WTC11 (cell line): Measurements from ENCODE around the gene TMEM259. TPM values are rescaled to one million over a fixed set of nuclear protein-coding genes. Genes with fewer than 3 reads are reported as not detected.

Experiments
- ATAC-seq: fragments of 200-7000 bp; cut with Tn5 transposase; 2 replicates; pipeline ENCODE4 v1.10.0; 2021; ENCODE audit warnings: mild to moderate bottlenecking, moderate library complexity
- CTCF ChIA-PET: fragments of 300-600 bp; sonication (Branson Sonifier 250); formaldehyde crosslinking; loops from one replicate; lab custom pipeline; 2021; ENCODE audit warnings: antibody characterized with exemption; lab: Charles Lee
- POLR2A ChIA-PET: fragments of 350-600 bp; sonication (Branson Sonifier 250); formaldehyde crosslinking; loops from one replicate; lab custom pipeline; 2021; ENCODE audit warnings: antibody characterized with exemption; lab: Charles Lee
- DNase-seq: peaks from one replicate; pipeline ENCODE4 v3.0.0; 2021; ENCODE audit warnings: low spot score
- H3K27ac Mint-ChIP-seq: 2 replicates; pipeline ENCODE4 v1.8.0; 2021; ENCODE audit warnings: mixed read lengths
- H3K27me3 Mint-ChIP-seq: 2 replicates; pipeline ENCODE4 v1.8.0; 2021; ENCODE audit warnings: low read depth, mild to moderate bottlenecking, moderate library complexity, mixed read lengths
- H3K36me3 Mint-ChIP-seq: 2 replicates; pipeline ENCODE4 v1.8.0; 2021; ENCODE audit warnings: mixed read lengths
- H3K4me1 Mint-ChIP-seq: 2 replicates; pipeline ENCODE4 v1.8.0; 2022; ENCODE audit warnings: mixed read lengths
- H3K4me3 Mint-ChIP-seq: 2 replicates; pipeline ENCODE4 v1.8.0; 2021; ENCODE audit warnings: mild to moderate bottlenecking, moderate library complexity, mixed read lengths
- H3K9me3 Mint-ChIP-seq: 2 replicates; pipeline ENCODE4 v1.8.0; 2021; ENCODE audit warnings: mixed read lengths
- CBFB ChIP-seq: sonication (generic); formaldehyde crosslinking; IDR thresholded peaks from 2 replicates; pipeline ENCODE4 v1.8.1; 2022; ENCODE audit warnings: mild to moderate bottlenecking, low read depth, missing genetic modification reagents
- CREB1 ChIP-seq: sonication (generic); formaldehyde crosslinking; IDR thresholded peaks from 2 replicates; pipeline ENCODE4 v1.8.0; 2023; ENCODE audit warnings: mild to moderate bottlenecking, missing genetic modification reagents
- HMGXB4 ChIP-seq: sonication (generic); formaldehyde crosslinking; IDR thresholded peaks from 2 replicates; pipeline ENCODE4 v1.8.1; 2023; ENCODE audit warnings: mild to moderate bottlenecking, moderate library complexity, missing genetic modification reagents
- MAX ChIP-seq: sonication (generic); formaldehyde crosslinking; IDR thresholded peaks from 2 replicates; pipeline ENCODE4 v1.8.0; 2022; ENCODE audit warnings: mild to moderate bottlenecking, missing genetic modification reagents
- MYBL2 ChIP-seq: sonication (generic); formaldehyde crosslinking; IDR thresholded peaks from 2 replicates; pipeline ENCODE4 v1.8.1; 2023; ENCODE audit warnings: mild to moderate bottlenecking, moderate library complexity, missing genetic modification reagents
- NFE2L1 ChIP-seq: sonication (generic); formaldehyde crosslinking; IDR thresholded peaks from 2 replicates; pipeline ENCODE4 v1.8.1; 2023; ENCODE audit warnings: missing genetic modification reagents
- PRDM15 ChIP-seq: sonication (generic); formaldehyde crosslinking; IDR thresholded peaks from 2 replicates; pipeline ENCODE4 v1.8.0; 2022; ENCODE audit warnings: missing genetic modification reagents
- SP1 ChIP-seq: sonication (generic); formaldehyde crosslinking; conservative IDR thresholded peaks from 2 replicates; pipeline ENCODE4 v1.8.1; 2022; ENCODE audit warnings: missing genetic modification reagents
- TEAD1 ChIP-seq: sonication (generic); formaldehyde crosslinking; IDR thresholded peaks from 2 replicates; pipeline ENCODE4 v1.8.0; 2022; ENCODE audit warnings: mild to moderate bottlenecking, missing genetic modification reagents
- total RNA-seq: library from RNA; stranded (reverse); gene quantifications from 3 replicates; pipeline ENCODE4 v1.2.3, GENCODE V29; 2021
- TF ChIP-seq, protein P1 (sequence below): sonication (generic); formaldehyde crosslinking; IDR thresholded peaks from 2 replicates; pipeline ENCODE4 v1.8.1; 2023; ENCODE audit warnings: mild to moderate bottlenecking, missing genetic modification reagents, borderline replicate concordance
- TF ChIP-seq, protein P2 (sequence below): fragments of 250-450 bp; sonication (Bioruptor Pico); IDR thresholded peaks from 2 replicates; pipeline ENCODE4 v1.9.0; 2021; ENCODE audit warnings: mild to moderate bottlenecking

The TMEM259 gene
- total RNA-seq, 1 experiment from 2014 or later: 202 TPM

DNA sequence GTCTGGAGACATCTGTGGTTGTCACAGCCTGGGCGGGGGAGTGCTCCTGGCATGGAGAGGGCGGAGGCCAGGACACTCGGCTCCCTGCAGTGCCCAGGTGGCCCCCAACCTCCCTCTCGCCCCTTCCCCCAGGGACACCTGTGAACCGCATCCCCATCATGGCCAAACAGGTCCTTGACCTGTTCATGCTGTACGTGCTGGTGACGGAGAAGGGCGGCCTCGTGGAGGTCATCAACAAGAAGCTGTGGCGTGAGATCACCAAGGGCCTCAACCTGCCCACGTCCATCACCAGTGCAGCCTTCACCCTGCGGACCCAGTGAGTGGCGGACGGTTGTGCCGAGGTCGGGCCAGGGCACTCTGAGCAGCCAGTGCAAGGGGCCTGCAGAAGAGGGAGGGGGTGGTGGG is 56.8 kb downstream of the TMEM259 start (continued):
- TF ChIP-seq, protein P1, sequence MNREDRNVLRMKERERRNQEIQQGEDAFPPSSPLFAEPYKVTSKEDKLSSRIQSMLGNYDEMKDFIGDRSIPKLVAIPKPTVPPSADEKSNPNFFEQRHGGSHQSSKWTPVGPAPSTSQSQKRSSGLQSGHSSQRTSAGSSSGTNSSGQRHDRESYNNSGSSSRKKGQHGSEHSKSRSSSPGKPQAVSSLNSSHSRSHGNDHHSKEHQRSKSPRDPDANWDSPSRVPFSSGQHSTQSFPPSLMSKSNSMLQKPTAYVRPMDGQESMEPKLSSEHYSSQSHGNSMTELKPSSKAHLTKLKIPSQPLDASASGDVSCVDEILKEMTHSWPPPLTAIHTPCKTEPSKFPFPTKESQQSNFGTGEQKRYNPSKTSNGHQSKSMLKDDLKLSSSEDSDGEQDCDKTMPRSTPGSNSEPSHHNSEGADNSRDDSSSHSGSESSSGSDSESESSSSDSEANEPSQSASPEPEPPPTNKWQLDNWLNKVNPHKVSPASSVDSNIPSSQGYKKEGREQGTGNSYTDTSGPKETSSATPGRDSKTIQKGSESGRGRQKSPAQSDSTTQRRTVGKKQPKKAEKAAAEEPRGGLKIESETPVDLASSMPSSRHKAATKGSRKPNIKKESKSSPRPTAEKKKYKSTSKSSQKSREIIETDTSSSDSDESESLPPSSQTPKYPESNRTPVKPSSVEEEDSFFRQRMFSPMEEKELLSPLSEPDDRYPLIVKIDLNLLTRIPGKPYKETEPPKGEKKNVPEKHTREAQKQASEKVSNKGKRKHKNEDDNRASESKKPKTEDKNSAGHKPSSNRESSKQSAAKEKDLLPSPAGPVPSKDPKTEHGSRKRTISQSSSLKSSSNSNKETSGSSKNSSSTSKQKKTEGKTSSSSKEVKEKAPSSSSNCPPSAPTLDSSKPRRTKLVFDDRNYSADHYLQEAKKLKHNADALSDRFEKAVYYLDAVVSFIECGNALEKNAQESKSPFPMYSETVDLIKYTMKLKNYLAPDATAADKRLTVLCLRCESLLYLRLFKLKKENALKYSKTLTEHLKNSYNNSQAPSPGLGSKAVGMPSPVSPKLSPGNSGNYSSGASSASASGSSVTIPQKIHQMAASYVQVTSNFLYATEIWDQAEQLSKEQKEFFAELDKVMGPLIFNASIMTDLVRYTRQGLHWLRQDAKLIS (CRISPR knock-in tag): no peak
- TF ChIP-seq MAX (CRISPR knock-in tag) (no peak), CBFB (CRISPR knock-in tag) (no peak)
- TF ChIP-seq, protein P2, sequence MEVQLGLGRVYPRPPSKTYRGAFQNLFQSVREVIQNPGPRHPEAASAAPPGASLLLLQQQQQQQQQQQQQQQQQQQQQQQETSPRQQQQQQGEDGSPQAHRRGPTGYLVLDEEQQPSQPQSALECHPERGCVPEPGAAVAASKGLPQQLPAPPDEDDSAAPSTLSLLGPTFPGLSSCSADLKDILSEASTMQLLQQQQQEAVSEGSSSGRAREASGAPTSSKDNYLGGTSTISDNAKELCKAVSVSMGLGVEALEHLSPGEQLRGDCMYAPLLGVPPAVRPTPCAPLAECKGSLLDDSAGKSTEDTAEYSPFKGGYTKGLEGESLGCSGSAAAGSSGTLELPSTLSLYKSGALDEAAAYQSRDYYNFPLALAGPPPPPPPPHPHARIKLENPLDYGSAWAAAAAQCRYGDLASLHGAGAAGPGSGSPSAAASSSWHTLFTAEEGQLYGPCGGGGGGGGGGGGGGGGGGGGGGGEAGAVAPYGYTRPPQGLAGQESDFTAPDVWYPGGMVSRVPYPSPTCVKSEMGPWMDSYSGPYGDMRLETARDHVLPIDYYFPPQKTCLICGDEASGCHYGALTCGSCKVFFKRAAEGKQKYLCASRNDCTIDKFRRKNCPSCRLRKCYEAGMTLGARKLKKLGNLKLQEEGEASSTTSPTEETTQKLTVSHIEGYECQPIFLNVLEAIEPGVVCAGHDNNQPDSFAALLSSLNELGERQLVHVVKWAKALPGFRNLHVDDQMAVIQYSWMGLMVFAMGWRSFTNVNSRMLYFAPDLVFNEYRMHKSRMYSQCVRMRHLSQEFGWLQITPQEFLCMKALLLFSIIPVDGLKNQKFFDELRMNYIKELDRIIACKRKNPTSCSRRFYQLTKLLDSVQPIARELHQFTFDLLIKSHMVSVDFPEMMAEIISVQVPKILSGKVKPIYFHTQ (CRISPR knock-in tag): no peak

GRCh38 chr19:963486-963951 is 57.4 kb downstream of the TMEM259 start:
- DNase-seq: no peak
- Mint-ChIP-seq H3K4me3 (no peak overlapping the region), H3K27ac (0 out of 2 replicates have a peak overlapping the region, but pooled peaks have one; percentile 51), H3K36me3 (peaks cover 54% of the 10 kb centered on the region), H3K4me1 (peaks cover 14% of the 10 kb centered on the region), H3K27me3 (no peaks in the 10 kb centered on the region), H3K9me3 (peaks cover 16% of the 10 kb centered on the region)
- ChIA-PET CTCF (no interaction called here), POLR2A (interaction anchor here (0.6 kb wide), 1 partner anchor 272 kb away, joined by 7 read pairs; no protein-coding TSS in a partner anchor)
- TF ChIP-seq MYBL2 (CRISPR knock-in tag) (no peak), CREB1 (CRISPR knock-in tag) (no peak), SP1 (CRISPR knock-in tag) (no peak), TEAD1 (CRISPR knock-in tag) (no peak), NFE2L1 (CRISPR knock-in tag) (no peak), PRDM15 (CRISPR knock-in tag) (no peak; the same call in 1 of the 2 replicates), HMGXB4 (CRISPR knock-in tag) (no peak)
- peak; percentile 69 for ATAC-seq
